SK-N-SH treated with all-trans-retinoic acid at 6 μM for 48 hours (cell line): ENCODE measurements around the gene CACHD1.

Source experiments
- ATAC-seq: fragments of 200-7000 bp; cut with Tn5 transposase; 3 replicates; pipeline ENCODE4 v1.9.1; 2020; ENCODE audit warnings: mild to moderate bottlenecking, moderate library complexity
- ARNTL ChIP-seq: fragments of 450-650 bp; formaldehyde crosslinking; IDR thresholded peaks from 2 replicates; pipeline ENCODE4 v1.5.0; 2020; ENCODE audit warnings: low read depth, mild to moderate bottlenecking, moderate library complexity, borderline replicate concordance
- CSDC2 ChIP-seq: fragments of 250-450 bp; sonication (Bioruptor Pico); IDR thresholded peaks from 2 replicates; pipeline ENCODE4 v1.5.0; 2020; ENCODE audit warnings: mild to moderate bottlenecking, moderate library complexity
- ESRRG ChIP-seq: fragments of 250-450 bp; sonication (Bioruptor Pico); IDR thresholded peaks from 2 replicates; pipeline ENCODE4 v1.6.1; 2021; ENCODE audit warnings: mild to moderate bottlenecking
- ISL1 ChIP-seq: fragments of 250-450 bp; sonication (Bioruptor Pico); IDR thresholded peaks from 2 replicates; pipeline ENCODE4 v2.1.2; 2022; ENCODE audit warnings: mild to moderate bottlenecking, moderate library complexity
- OSR1 ChIP-seq: fragments of 250-450 bp; sonication (Bioruptor Pico); IDR thresholded peaks from 2 replicates; pipeline ENCODE4 v1.8.0; 2022; ENCODE audit warnings: moderate library complexity, mild to moderate bottlenecking, inconsistent platforms
- PPARA ChIP-seq: fragments of 250-450 bp; sonication (Bioruptor Pico); IDR thresholded peaks from 2 replicates; pipeline ENCODE4 v1.5.0; 2020; ENCODE audit warnings: mild to moderate bottlenecking, borderline replicate concordance
- RARB ChIP-seq: fragments of 250-450 bp; sonication (Bioruptor Pico); IDR thresholded peaks from 2 replicates; pipeline ENCODE4 v1.8.0; 2021; ENCODE audit warnings: mild to moderate bottlenecking, moderate library complexity
- ZC3H10 ChIP-seq: fragments of 250-450 bp; sonication (Bioruptor Pico); IDR thresholded peaks from 2 replicates; pipeline ENCODE4 v1.5.1; 2021; ENCODE audit warnings: mild to moderate bottlenecking, moderate library complexity
- ZFP3 ChIP-seq: fragments of 250-450 bp; sonication (Bioruptor Pico); IDR thresholded peaks from 2 replicates; pipeline ENCODE4 v1.5.0; 2020; ENCODE audit warnings: mild to moderate bottlenecking, moderate library complexity
- ZNF565 ChIP-seq: fragments of 450-650 bp; formaldehyde crosslinking; conservative IDR thresholded peaks from 2 replicates; pipeline ENCODE4 v1.5.0; 2020; ENCODE audit warnings: low read depth, mild to moderate bottlenecking, moderate library complexity
- ZNF70 ChIP-seq: fragments of 450-650 bp; formaldehyde crosslinking; IDR thresholded peaks from 2 replicates; pipeline ENCODE4 v1.5.0; 2020; ENCODE audit warnings: mild to moderate bottlenecking, moderate library complexity
- ZNF8 ChIP-seq: fragments of 450-650 bp; formaldehyde crosslinking; IDR thresholded peaks from 2 replicates; pipeline ENCODE4 v1.5.0; 2020; ENCODE audit warnings: mild to moderate bottlenecking, moderate library complexity
- TF ChIP-seq, protein P1 (sequence below): fragments of 250-450 bp; sonication (Bioruptor Pico); IDR thresholded peaks from 2 replicates; pipeline ENCODE4 v1.5.0; 2020; ENCODE audit warnings: mild to moderate bottlenecking, moderate library complexity
- TF ChIP-seq, protein P2 (sequence below): fragments of 250-450 bp; sonication (Bioruptor Pico); IDR thresholded peaks from 2 replicates; pipeline ENCODE4 v1.5.1; 2020; ENCODE audit warnings: low read depth, mild to moderate bottlenecking, moderate library complexity
- TF ChIP-seq, protein P3 (sequence below): fragments of 250-450 bp; sonication (Bioruptor Pico); IDR thresholded peaks from 2 replicates; pipeline ENCODE4 v1.8.0; 2021; ENCODE audit warnings: low read depth, mild to moderate bottlenecking, moderate library complexity, borderline replicate concordance
- TF ChIP-seq, protein P4 (sequence below): fragments of 250-450 bp; sonication (Bioruptor Pico); IDR thresholded peaks from 2 replicates; pipeline ENCODE4 v1.5.1; 2021; ENCODE audit warnings: mild to moderate bottlenecking, moderate library complexity
- TF ChIP-seq, protein P5 (sequence below): fragments of 250-450 bp; sonication (Bioruptor Pico); IDR thresholded peaks from 2 replicates; pipeline ENCODE4 v1.8.0; 2020; ENCODE audit warnings: mild to moderate bottlenecking, moderate library complexity, borderline replicate concordance

The CACHD1 gene

DNA sequence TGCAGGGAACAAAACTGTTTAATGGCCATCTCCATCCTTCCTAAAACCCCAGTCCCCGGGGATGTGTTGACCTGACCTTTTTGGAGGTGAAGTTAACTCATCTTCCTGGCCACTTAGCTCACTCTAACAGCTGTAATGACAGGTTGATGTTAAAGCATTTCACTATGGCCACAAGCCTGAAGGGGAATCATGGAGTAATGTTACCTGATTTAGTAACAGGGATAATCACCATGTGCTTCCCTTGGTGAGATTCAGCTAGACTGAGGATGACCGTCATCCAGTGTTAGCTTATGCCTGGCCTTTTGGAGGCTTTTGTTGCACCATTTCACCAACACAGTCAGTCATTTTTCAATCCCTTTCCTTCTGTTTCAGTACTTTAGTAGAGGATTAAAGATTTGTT is 210.7 kb downstream of the CACHD1 start (continued):
- TF ChIP-seq, protein P1, sequence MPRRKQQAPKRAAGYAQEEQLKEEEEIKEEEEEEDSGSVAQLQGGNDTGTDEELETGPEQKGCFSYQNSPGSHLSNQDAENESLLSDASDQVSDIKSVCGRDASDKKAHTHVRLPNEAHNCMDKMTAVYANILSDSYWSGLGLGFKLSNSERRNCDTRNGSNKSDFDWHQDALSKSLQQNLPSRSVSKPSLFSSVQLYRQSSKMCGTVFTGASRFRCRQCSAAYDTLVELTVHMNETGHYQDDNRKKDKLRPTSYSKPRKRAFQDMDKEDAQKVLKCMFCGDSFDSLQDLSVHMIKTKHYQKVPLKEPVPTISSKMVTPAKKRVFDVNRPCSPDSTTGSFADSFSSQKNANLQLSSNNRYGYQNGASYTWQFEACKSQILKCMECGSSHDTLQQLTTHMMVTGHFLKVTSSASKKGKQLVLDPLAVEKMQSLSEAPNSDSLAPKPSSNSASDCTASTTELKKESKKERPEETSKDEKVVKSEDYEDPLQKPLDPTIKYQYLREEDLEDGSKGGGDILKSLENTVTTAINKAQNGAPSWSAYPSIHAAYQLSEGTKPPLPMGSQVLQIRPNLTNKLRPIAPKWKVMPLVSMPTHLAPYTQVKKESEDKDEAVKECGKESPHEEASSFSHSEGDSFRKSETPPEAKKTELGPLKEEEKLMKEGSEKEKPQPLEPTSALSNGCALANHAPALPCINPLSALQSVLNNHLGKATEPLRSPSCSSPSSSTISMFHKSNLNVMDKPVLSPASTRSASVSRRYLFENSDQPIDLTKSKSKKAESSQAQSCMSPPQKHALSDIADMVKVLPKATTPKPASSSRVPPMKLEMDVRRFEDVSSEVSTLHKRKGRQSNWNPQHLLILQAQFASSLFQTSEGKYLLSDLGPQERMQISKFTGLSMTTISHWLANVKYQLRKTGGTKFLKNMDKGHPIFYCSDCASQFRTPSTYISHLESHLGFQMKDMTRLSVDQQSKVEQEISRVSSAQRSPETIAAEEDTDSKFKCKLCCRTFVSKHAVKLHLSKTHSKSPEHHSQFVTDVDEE (CRISPR knock-in tag) = no peak
- TF ChIP-seq ZC3H10 (CRISPR knock-in tag) (no peak), OSR1 (CRISPR knock-in tag) (no peak)
- TF ChIP-seq, all 23 proteins: peak for 0

DNA sequence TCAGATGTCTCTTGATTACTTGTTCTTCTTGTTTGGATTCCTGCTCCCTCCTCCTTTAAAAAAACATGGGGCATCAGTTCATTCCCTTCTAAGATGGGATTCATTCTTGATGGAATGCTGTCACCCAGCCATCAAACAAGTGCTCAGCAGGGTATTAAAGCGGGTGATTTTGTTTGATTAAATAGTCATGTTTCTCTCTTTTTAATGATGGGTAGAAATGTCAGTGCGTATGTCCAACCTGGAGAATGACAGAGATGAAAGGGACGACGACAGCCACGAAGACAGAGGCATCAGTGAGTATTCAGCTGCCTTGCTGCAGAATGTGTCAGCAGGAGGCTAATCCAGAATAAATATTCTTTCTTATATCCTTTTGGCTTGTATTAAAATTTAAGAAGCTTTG is 211.1 kb downstream of the CACHD1 start:
- no peak for ATAC-seq
- TF ChIP-seq ESRRG (CRISPR knock-in tag) (no peak), ZNF70 (CRISPR knock-in tag) (no peak), PPARA (CRISPR knock-in tag) (no peak), ISL1 (CRISPR knock-in tag) (no peak), OSR1 (CRISPR knock-in tag) (no peak), RARB (CRISPR knock-in tag) (no peak), ZFP3 (CRISPR knock-in tag) (no peak), ZNF8 (no peak), ZC3H10 (CRISPR knock-in tag) (no peak), ARNTL (CRISPR knock-in tag) (no peak), ZNF565 (CRISPR knock-in tag) (no peak), CSDC2 (CRISPR knock-in tag) (no peak)
- TF ChIP-seq, protein P2, sequence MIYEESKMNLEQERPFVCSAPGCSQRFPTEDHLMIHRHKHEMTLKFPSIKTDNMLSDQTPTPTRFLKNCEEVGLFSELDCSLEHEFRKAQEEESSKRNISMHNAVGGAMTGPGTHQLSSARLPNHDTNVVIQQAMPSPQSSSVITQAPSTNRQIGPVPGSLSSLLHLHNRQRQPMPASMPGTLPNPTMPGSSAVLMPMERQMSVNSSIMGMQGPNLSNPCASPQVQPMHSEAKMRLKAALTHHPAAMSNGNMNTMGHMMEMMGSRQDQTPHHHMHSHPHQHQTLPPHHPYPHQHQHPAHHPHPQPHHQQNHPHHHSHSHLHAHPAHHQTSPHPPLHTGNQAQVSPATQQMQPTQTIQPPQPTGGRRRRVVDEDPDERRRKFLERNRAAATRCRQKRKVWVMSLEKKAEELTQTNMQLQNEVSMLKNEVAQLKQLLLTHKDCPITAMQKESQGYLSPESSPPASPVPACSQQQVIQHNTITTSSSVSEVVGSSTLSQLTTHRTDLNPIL (CRISPR knock-in tag) = no peak
- TF ChIP-seq, protein P3, sequence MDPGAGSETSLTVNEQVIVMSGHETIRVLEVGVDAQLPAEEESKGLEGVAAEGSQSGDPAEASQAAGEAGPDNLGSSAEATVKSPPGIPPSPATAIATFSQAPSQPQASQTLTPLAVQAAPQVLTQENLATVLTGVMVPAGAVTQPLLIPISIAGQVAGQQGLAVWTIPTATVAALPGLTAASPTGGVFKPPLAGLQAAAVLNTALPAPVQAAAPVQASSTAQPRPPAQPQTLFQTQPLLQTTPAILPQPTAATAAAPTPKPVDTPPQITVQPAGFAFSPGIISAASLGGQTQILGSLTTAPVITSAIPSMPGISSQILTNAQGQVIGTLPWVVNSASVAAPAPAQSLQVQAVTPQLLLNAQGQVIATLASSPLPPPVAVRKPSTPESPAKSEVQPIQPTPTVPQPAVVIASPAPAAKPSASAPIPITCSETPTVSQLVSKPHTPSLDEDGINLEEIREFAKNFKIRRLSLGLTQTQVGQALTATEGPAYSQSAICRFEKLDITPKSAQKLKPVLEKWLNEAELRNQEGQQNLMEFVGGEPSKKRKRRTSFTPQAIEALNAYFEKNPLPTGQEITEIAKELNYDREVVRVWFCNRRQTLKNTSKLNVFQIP (CRISPR knock-in tag) = no peak
- TF ChIP-seq, protein P4, sequence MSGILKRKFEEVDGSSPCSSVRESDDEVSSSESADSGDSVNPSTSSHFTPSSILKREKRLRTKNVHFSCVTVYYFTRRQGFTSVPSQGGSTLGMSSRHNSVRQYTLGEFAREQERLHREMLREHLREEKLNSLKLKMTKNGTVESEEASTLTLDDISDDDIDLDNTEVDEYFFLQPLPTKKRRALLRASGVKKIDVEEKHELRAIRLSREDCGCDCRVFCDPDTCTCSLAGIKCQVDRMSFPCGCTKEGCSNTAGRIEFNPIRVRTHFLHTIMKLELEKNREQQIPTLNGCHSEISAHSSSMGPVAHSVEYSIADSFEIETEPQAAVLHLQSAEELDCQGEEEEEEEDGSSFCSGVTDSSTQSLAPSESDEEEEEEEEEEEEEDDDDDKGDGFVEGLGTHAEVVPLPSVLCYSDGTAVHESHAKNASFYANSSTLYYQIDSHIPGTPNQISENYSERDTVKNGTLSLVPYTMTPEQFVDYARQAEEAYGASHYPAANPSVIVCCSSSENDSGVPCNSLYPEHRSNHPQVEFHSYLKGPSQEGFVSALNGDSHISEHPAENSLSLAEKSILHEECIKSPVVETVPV (CRISPR knock-in tag) = no peak
- TF ChIP-seq, protein P5, sequence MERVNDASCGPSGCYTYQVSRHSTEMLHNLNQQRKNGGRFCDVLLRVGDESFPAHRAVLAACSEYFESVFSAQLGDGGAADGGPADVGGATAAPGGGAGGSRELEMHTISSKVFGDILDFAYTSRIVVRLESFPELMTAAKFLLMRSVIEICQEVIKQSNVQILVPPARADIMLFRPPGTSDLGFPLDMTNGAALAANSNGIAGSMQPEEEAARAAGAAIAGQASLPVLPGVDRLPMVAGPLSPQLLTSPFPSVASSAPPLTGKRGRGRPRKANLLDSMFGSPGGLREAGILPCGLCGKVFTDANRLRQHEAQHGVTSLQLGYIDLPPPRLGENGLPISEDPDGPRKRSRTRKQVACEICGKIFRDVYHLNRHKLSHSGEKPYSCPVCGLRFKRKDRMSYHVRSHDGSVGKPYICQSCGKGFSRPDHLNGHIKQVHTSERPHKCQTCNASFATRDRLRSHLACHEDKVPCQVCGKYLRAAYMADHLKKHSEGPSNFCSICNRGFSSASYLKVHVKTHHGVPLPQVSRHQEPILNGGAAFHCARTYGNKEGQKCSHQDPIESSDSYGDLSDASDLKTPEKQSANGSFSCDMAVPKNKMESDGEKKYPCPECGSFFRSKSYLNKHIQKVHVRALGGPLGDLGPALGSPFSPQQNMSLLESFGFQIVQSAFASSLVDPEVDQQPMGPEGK = no peak
- TF ChIP-seq, all 23 proteins: peak for 0

DNA sequence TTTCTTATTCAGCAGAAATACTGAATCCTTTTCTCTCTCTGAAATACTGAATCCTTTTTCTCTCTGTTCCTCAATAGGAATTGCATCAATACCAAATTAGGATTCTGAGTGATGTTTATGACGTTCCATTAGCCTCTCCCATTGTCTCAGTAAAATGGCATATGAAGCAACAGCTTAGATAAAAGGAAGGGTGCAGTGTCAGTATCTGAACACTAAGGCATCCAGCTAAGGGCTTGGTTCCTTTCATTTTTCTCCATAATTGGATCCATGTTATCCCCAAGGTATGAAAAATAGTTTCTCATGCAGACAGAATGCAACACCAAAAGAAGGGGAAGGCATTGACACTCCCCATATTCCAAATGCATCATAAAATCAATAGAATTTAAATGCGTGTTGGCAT is 213.5 kb downstream of the CACHD1 start:
- TF ChIP-seq, protein P5 = no peak
- no peak for TF ChIP-seq ZNF8
- TF ChIP-seq, protein P2 (CRISPR knock-in tag) = no peak
- no peak for ATAC-seq
